ENCODE measurements around the gene TBC1D23.
"Not testable (repeated sequence)": the region's sequence is repeated elsewhere in the genome, so short reads cannot be mapped to it uniquely, and the experiment has no call there.

Gene TBC1D23

GRCh38 chr3:100333970-100334487 is 73.2 kb downstream of the TBC1D23 start:
- H3K9me3 ChIP-seq (ENCODE audit: control insufficient read depth, low read depth, low read length), result no peaks in the 10 kb centered on the region
- H3K27me3 ChIP-seq (ENCODE audit: control insufficient read depth, insufficient read depth, low read length), result peaks cover 15% of the 10 kb centered on the region
- no peaks in the 10 kb centered on the region for H3K36me3 ChIP-seq (ENCODE audit: control insufficient read depth, low read depth, low read length)
- peak overlapping the region; percentile 81 for H3K9ac ChIP-seq (ENCODE audit: low read length)
- H3K4me3 ChIP-seq (ENCODE audit: low read length), result peak overlapping the region; percentile 81
- peaks cover 5% of the 10 kb centered on the region for H3K4me1 ChIP-seq (ENCODE audit: control insufficient read depth, low read depth, low read length)
- no peak overlapping the region for H3K27ac ChIP-seq (ENCODE audit: low read length)

DNA sequence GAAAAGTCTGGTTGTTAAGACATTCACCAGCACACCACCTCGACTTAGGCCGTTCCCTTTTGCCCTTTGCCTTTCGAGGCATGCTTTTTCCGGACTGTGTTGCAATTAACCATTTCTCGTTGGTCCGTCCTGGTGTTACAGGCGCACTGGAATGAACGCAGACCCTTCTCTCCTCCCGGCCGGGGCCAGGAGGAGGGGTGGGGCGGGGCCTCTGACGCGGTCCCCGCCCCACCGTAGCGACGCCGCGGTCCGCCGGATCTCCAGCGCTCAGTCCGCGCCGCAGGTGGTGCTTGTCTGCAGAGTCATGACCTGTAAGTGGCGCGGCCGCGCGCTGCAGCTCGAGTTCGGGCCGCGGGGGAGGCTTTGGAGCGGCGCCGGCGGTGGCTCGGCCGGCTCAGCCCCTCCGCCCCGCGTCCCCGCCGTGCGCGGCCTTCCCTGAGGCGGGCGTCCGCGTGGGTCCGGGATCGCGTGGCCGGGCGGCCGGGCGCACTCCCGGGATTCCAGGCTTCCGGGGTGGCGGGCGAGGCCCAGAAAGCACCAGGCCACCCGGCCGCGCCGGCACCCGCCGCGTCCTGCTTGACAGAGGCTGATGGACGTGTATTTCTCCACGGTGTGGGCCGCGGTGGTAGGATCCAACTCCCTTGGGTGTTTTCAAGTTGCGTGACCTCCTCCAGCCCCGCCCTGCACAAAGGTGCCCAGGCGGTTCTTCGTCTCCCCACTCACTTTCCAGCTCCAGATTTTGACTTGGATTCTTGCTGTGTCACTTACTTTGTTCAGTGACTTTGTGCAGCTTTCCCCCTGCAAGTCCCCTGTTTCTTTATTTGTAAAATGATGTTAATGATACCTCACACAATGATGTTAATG is 73.9 kb downstream of the TBC1D23 start, which contains the start of gene NIT2:
Gene NIT2, plus strand, starts transcription at position 270 of the 864 bp plus-strand sequence. Its CDS starts 35 bp downstream, at position 305.
- Histone ChIP-seq H3K4me3 (ENCODE audit: low read length) (peak within 1 kb of the TSS; percentile 81), H3K4me1 (ENCODE audit: control insufficient read depth, low read depth, low read length) (peaks cover 5% of the 10 kb centered on the region), H3K36me3 (ENCODE audit: control insufficient read depth, low read depth, low read length) (no peaks in the 10 kb centered on the region), H3K9me3 (ENCODE audit: control insufficient read depth, low read depth, low read length) (no peaks in the 10 kb centered on the region), H3K27ac (ENCODE audit: low read length) (no peak within 1 kb of the TSS), H3K27me3 (ENCODE audit: control insufficient read depth, insufficient read depth, low read length) (peaks cover 15% of the 10 kb centered on the region), H3K9ac (ENCODE audit: low read length) (peak within 1 kb of the TSS; percentile 81)

- peaks cover 15% of the 10 kb centered on the region for H3K27me3 ChIP-seq (ENCODE audit: control insufficient read depth, insufficient read depth, low read length)
- H3K9ac ChIP-seq (ENCODE audit: low read length), result peak overlapping the region; percentile 81
- peaks cover 5% of the 10 kb centered on the region for H3K4me1 ChIP-seq (ENCODE audit: control insufficient read depth, low read depth, low read length)
- H3K9me3 ChIP-seq (ENCODE audit: control insufficient read depth, low read depth, low read length), result no peaks in the 10 kb centered on the region
- no peak overlapping the region for H3K27ac ChIP-seq (ENCODE audit: low read length)
- H3K4me3 ChIP-seq (ENCODE audit: low read length), result peak overlapping the region; percentile 81
- H3K36me3 ChIP-seq (ENCODE audit: control insufficient read depth, low read depth, low read length), result no peaks in the 10 kb centered on the region
Measured at GRCh38 chr3:100335434-100335833, 74.6 kb downstream of the TBC1D23 start.

GRCh38 chr3:100336229-100336628 is 75.4 kb downstream of the TBC1D23 start:
- peaks cover 15% of the 10 kb centered on the region for H3K27me3 ChIP-seq (ENCODE audit: control insufficient read depth, insufficient read depth, low read length)
- not testable (repeated sequence) for H3K4me3 ChIP-seq (ENCODE audit: low read length); H3K27ac ChIP-seq (ENCODE audit: low read length)

DNA sequence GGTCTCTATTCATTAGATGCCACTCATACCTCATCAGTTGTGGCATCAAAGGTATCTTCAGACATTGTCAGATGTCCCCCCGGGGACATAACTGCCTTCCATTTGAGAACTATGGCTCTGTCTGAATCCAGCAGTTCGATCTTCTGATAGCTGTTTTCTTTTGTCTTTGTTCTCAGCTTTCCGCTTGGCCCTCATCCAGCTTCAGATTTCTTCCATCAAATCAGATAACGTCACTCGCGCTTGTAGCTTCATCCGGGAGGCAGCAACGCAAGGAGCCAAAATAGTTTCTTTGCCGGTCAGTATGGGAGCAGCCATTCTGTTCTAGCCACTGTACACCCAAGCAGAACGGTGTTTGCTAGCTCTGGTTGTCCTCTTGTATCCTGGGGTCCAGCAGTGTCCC is 78.1 kb downstream of the TBC1D23 start:
- Histone ChIP-seq H3K4me1 (ENCODE audit: control insufficient read depth, low read depth, low read length) (peaks cover 5% of the 10 kb centered on the region), H3K27me3 (ENCODE audit: control insufficient read depth, insufficient read depth, low read length) (peaks cover 5% of the 10 kb centered on the region), H3K4me3 (ENCODE audit: low read length) (no peak overlapping the region), H3K9ac (ENCODE audit: low read length) (no peak overlapping the region), H3K27ac (ENCODE audit: low read length) (no peak overlapping the region), H3K36me3 (ENCODE audit: control insufficient read depth, low read depth, low read length) (peaks cover 7% of the 10 kb centered on the region), H3K9me3 (ENCODE audit: control insufficient read depth, low read depth, low read length) (no peaks in the 10 kb centered on the region)

More at GRCh38 chr3:100336229-100336628, 75.4 kb downstream of the TBC1D23 start:
- H3K36me3 ChIP-seq (ENCODE audit: control insufficient read depth, low read depth, low read length); H3K9me3 ChIP-seq (ENCODE audit: control insufficient read depth, low read depth, low read length); H3K4me1 ChIP-seq (ENCODE audit: control insufficient read depth, low read depth, low read length); H3K9ac ChIP-seq (ENCODE audit: low read length): not testable (repeated sequence)

GRCh38 chr3:100339786-100340185 is 79.0 kb downstream of the TBC1D23 start:
- Histone ChIP-seq H3K9ac (ENCODE audit: low read length) (no peak overlapping the region), H3K4me1 (ENCODE audit: control insufficient read depth, low read depth, low read length) (peaks cover 5% of the 10 kb centered on the region), H3K27ac (ENCODE audit: low read length) (no peak overlapping the region), H3K27me3 (ENCODE audit: control insufficient read depth, insufficient read depth, low read length) (no peaks in the 10 kb centered on the region), H3K4me3 (ENCODE audit: low read length) (no peak overlapping the region), H3K9me3 (ENCODE audit: control insufficient read depth, low read depth, low read length) (no peaks in the 10 kb centered on the region), H3K36me3 (ENCODE audit: control insufficient read depth, low read depth, low read length) (peaks cover 7% of the 10 kb centered on the region)

GRCh38 chr3:100340527-100340926 is 79.7 kb downstream of the TBC1D23 start:
- Histone ChIP-seq H3K36me3 (ENCODE audit: control insufficient read depth, low read depth, low read length) (peaks cover 7% of the 10 kb centered on the region), H3K4me1 (ENCODE audit: control insufficient read depth, low read depth, low read length) (no peaks in the 10 kb centered on the region)

DNA sequence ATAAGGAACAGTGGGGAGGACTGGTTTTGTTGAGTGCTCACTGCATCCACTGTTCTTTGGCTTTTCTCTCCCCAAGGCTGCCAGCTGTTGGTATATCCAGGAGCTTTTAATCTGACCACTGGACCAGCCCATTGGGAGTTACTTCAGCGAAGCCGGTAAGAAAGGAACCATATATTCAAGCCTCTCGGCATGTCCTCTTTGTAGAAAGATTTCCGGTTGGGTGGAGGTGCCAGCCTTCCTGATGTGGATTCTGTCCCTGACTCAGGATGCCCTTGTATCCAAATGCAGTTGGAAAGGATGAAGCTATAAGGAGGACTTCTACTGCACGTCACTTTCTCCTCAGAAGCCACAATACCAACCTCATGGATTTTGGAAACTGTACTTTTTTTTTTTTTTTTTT is 87.9 kb downstream of the TBC1D23 start:
- Histone ChIP-seq H3K9ac (ENCODE audit: low read length) (no peak overlapping the region), H3K9me3 (ENCODE audit: control insufficient read depth, low read depth, low read length) (no peaks in the 10 kb centered on the region), H3K27ac (ENCODE audit: low read length) (no peak overlapping the region), H3K4me3 (ENCODE audit: low read length) (no peak overlapping the region), H3K4me1 (ENCODE audit: control insufficient read depth, low read depth, low read length) (no peaks in the 10 kb centered on the region), H3K27me3 (ENCODE audit: control insufficient read depth, insufficient read depth, low read length) (no peaks in the 10 kb centered on the region), H3K36me3 (ENCODE audit: control insufficient read depth, low read depth, low read length) (peaks cover 16% of the 10 kb centered on the region)

More at GRCh38 chr3:100340527-100340926, 79.7 kb downstream of the TBC1D23 start:
- Histone ChIP-seq H3K9ac (ENCODE audit: low read length) (no peak overlapping the region), H3K27me3 (ENCODE audit: control insufficient read depth, insufficient read depth, low read length) (no peaks in the 10 kb centered on the region), H3K27ac (ENCODE audit: low read length) (no peak overlapping the region), H3K4me3 (ENCODE audit: low read length) (no peak overlapping the region), H3K9me3 (ENCODE audit: control insufficient read depth, low read depth, low read length) (no peaks in the 10 kb centered on the region)

GRCh38 chr3:100351770-100352169 is 91.0 kb downstream of the TBC1D23 start:
- H3K9me3 ChIP-seq (ENCODE audit: control insufficient read depth, low read depth, low read length); H3K9ac ChIP-seq (ENCODE audit: low read length); H3K27ac ChIP-seq (ENCODE audit: low read length); H3K27me3 ChIP-seq (ENCODE audit: control insufficient read depth, insufficient read depth, low read length); H3K4me1 ChIP-seq (ENCODE audit: control insufficient read depth, low read depth, low read length); H3K4me3 ChIP-seq (ENCODE audit: low read length): not testable (repeated sequence)
- H3K36me3 ChIP-seq (ENCODE audit: control insufficient read depth, low read depth, low read length), result peaks cover 16% of the 10 kb centered on the region

GRCh38 chr3:100352296-100353231 is 91.8 kb downstream of the TBC1D23 start:
- no peak overlapping the region for H3K27ac ChIP-seq (ENCODE audit: low read length)
- H3K4me3 ChIP-seq (ENCODE audit: low read length), result no peak overlapping the region
- no peaks in the 10 kb centered on the region for H3K27me3 ChIP-seq (ENCODE audit: control insufficient read depth, insufficient read depth, low read length)
- no peak overlapping the region for H3K9ac ChIP-seq (ENCODE audit: low read length)
- peaks cover 16% of the 10 kb centered on the region for H3K36me3 ChIP-seq (ENCODE audit: control insufficient read depth, low read depth, low read length)
- no peaks in the 10 kb centered on the region for H3K9me3 ChIP-seq (ENCODE audit: control insufficient read depth, low read depth, low read length)
- no peaks in the 10 kb centered on the region for H3K4me1 ChIP-seq (ENCODE audit: control insufficient read depth, low read depth, low read length)

DNA sequence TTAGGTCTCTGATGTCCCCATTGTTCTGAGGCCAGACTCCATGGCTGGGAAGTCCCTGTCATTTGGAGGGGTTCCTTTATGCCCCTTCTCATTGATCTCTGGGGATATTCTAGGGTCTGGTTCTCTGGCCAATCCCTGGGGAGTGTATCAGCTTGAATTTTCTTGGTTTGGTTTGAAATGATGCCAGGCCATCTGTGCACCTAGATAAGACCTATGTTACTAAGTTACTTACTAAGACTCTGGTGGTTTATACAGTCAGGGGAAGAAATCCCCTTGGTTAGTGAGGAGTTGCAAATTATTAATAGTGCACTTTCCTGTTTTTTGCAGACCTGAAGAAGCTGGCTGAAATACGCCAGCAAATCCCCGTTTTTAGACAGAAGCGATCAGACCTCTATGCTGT is 94.1 kb downstream of the TBC1D23 start:
- H3K9me3 ChIP-seq (ENCODE audit: control insufficient read depth, low read depth, low read length), result no peaks in the 10 kb centered on the region
- no peaks in the 10 kb centered on the region for H3K27me3 ChIP-seq (ENCODE audit: control insufficient read depth, insufficient read depth, low read length)
- H3K27ac ChIP-seq (ENCODE audit: low read length), result no peak overlapping the region
- H3K4me3 ChIP-seq (ENCODE audit: low read length), result no peak overlapping the region
- no peak overlapping the region for H3K9ac ChIP-seq (ENCODE audit: low read length)
- no peaks in the 10 kb centered on the region for H3K4me1 ChIP-seq (ENCODE audit: control insufficient read depth, low read depth, low read length)
- peaks cover 16% of the 10 kb centered on the region for H3K36me3 ChIP-seq (ENCODE audit: control insufficient read depth, low read depth, low read length)

Measured in iPS-18a (cell line).